OCI-LY3 (cell line): Measurements from ENCODE around the gene CAMTA2.

Source experiments
- H2AFZ ChIP-seq: fragments of 200-600, 300-600 bp; shearing (Covaris generic); 2 replicates; pipeline ENCODE4 v1.6.0; 2014; ENCODE audit warnings: antibody characterized with exemption, low read depth, low read length
- H3K27ac ChIP-seq: fragments of 200-600, 300-600 bp; sonication (generic); 2 replicates; pipeline ENCODE4 v1.5.1; 2014; ENCODE audit warnings: mild to moderate bottlenecking, low read length, moderate library complexity, mixed read lengths
- H3K27me3 ChIP-seq: fragments of 200-600, 300-600 bp; sonication (generic); 2 replicates; pipeline ENCODE4 v1.6.1; 2014; ENCODE audit warnings: low read depth, low read length, mixed read lengths
- H3K36me3 ChIP-seq: fragments of 200-600, 300-600 bp; sonication (generic); replicated peaks from 2 replicates; pipeline ENCODE3; 2014; ENCODE audit warnings: low read depth, low read length, mixed read lengths
- H3K4me1 ChIP-seq: fragments of 300-600, 200-600 bp; sonication (generic); 2 replicates; pipeline ENCODE4 v1.6.1; 2014; ENCODE audit warnings: low read length, mixed read lengths
- H3K4me2 ChIP-seq: fragments of 200-600, 300-600 bp; sonication (generic); 2 replicates; pipeline ENCODE4 v1.6.1; 2014; ENCODE audit warnings: low read length, mixed read lengths
- H3K4me3 ChIP-seq: fragments of 300-600, 200-600 bp; sonication (generic); 2 replicates; pipeline ENCODE4 v1.5.1; 2014; ENCODE audit warnings: antibody characterized with exemption, mild to moderate bottlenecking, low read length, moderate library complexity
- H3K79me2 ChIP-seq: fragments of 300-600, 200-600 bp; shearing (Covaris generic); 2 replicates; pipeline ENCODE4 v1.6.1; 2014; ENCODE audit warnings: mild to moderate bottlenecking, low read length, mixed read lengths
- H3K9ac ChIP-seq: fragments of 300-600, 200-600 bp; shearing (Covaris generic); 2 replicates; pipeline ENCODE4 v1.6.0; 2014; ENCODE audit warnings: mild to moderate bottlenecking, low read length, moderate library complexity
- H3K9me3 ChIP-seq: fragments of 200-600, 300-600 bp; shearing (Covaris generic); 2 replicates; pipeline ENCODE4 v1.6.1; 2014; ENCODE audit warnings: low read length, mixed read lengths; ENCODE audit not compliant: insufficient read depth
- H4K20me1 ChIP-seq: fragments of 200-600, 300-600 bp; sonication (generic); 2 replicates; pipeline ENCODE4 v1.6.1; 2016; ENCODE audit warnings: low read length, mixed read lengths; ENCODE audit not compliant: insufficient read depth
- EZH2phosphoT487 ChIP-seq: fragments of 200-600 bp; shearing (Covaris generic); IDR thresholded peaks from 2 replicates; pipeline ENCODE4 v1.6.1; 2018; ENCODE audit warnings: antibody characterized with exemption, mixed run types, low read depth
- TF ChIP-seq, protein P1 (sequence below): fragments of 200-600, 300-600 bp; sonication (generic); IDR thresholded peaks from 2 replicates; pipeline ENCODE4 v1.5.1; 2014; ENCODE audit warnings: antibody characterized with exemption, low read length, low read depth

Gene CAMTA2

GRCh38 chr17:4974115-4974670 lies 13.3 kb downstream of the CAMTA2 start:
- H3K27ac ChIP-seq, result no peak overlapping the region
- no peak for TF ChIP-seq EZH2phosphoT487
- TF ChIP-seq, protein P1, sequence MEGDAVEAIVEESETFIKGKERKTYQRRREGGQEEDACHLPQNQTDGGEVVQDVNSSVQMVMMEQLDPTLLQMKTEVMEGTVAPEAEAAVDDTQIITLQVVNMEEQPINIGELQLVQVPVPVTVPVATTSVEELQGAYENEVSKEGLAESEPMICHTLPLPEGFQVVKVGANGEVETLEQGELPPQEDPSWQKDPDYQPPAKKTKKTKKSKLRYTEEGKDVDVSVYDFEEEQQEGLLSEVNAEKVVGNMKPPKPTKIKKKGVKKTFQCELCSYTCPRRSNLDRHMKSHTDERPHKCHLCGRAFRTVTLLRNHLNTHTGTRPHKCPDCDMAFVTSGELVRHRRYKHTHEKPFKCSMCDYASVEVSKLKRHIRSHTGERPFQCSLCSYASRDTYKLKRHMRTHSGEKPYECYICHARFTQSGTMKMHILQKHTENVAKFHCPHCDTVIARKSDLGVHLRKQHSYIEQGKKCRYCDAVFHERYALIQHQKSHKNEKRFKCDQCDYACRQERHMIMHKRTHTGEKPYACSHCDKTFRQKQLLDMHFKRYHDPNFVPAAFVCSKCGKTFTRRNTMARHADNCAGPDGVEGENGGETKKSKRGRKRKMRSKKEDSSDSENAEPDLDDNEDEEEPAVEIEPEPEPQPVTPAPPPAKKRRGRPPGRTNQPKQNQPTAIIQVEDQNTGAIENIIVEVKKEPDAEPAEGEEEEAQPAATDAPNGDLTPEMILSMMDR, result no peak
- H3K4me2 ChIP-seq, result no peak overlapping the region
- no peaks in the 10 kb centered on the region for H3K27me3 ChIP-seq
- H3K79me2 ChIP-seq, result no peaks in the 10 kb centered on the region
- H3K4me3 ChIP-seq, result no peak overlapping the region
- H3K36me3 ChIP-seq, result peaks cover 17% of the 10 kb centered on the region
- no peak overlapping the region for H2AFZ ChIP-seq
- peaks cover 5% of the 10 kb centered on the region; the same call in 1 of the 2 replicates for H3K4me1 ChIP-seq
- no peaks in the 10 kb centered on the region for H4K20me1 ChIP-seq
- H3K9ac ChIP-seq, result no peak overlapping the region
- no peaks in the 10 kb centered on the region for H3K9me3 ChIP-seq

DNA sequence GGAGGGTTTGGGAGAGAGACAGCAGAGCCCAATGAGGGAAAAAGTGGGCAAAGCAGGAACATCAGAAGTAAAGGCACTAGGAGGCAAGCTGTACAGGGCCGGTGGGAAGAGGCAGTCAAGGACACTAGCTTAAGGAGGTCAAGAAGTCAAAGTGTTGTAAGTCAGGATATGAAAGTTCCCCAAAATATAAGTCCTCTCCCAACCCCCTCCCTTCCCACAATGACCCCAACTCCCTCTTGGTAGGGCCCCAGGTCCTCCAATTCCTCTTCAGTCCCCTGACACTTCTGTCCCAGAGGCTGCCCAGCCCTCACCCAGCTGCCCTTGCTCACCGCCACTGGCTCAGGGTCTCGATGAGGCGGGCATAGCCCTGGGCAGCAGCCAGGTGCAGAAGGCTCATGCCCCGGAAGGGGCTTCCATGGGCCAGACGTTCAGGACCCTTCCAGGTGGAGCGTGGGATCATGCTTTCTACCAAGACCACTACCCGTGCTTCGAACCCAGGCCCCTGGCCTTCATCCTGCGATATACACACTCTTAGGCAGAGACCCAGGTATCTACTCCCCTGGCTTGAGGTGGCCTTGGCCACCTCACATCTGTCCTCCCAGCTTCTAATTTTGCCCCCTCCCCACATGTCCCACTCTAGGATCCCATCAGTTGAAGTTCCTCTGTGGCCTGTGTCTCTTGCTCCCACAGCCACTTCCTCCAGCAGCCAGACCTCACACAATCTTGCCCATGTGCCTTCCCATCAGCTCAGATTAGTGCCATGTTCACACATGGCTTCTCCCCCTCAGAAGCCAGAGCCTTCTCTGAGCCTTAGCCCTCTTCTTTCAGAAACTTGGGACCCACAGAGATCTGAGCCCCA lies 14.0 kb downstream of the CAMTA2 start:
- Histone ChIP-seq H2AFZ (no peak overlapping the region), H3K4me2 (no peak overlapping the region), H3K4me1 (0 out of 2 replicates have a peak, but pooled peaks cover under 1% of the 10 kb centered on the region), H3K9ac (no peak overlapping the region), H3K4me3 (no peak overlapping the region), H3K79me2 (peaks cover 2% of the 10 kb centered on the region; the same call in 1 of the 2 replicates), H3K27ac (no peak overlapping the region), H3K9me3 (no peaks in the 10 kb centered on the region), H3K36me3 (peaks cover 20% of the 10 kb centered on the region), H3K27me3 (no peaks in the 10 kb centered on the region), H4K20me1 (no peaks in the 10 kb centered on the region)
- TF ChIP-seq, protein P1, result no peak
- no peak for TF ChIP-seq EZH2phosphoT487

DNA sequence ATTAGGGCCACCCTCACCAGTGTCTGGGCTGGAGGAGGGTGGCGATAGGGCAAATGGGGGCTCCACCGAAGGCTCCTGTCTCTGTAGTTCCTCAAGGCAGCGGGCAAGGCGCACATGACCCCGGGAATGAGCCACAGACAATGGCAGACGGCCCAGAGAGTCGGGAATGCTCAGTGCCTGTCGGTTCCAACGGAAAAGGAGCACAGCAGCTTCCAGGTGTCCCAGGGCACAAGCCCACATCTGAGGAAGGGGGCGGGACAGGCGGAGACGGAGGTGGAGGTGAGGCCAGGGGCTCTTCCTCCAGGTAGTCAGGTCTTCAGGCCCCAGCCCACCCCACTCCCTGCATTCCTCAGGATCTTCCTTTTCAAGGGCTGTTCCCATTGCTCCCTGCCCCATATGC lies 14.7 kb downstream of the CAMTA2 start:
- H3K4me3 ChIP-seq, result no peak overlapping the region
- 0 out of 2 replicates have a peak, but pooled peaks cover 4% of the 10 kb centered on the region for H3K4me1 ChIP-seq
- no peaks in the 10 kb centered on the region for H4K20me1 ChIP-seq
- peaks cover 8% of the 10 kb centered on the region for H3K79me2 ChIP-seq
- H3K4me2 ChIP-seq, result no peak overlapping the region
- H3K27ac ChIP-seq, result no peak overlapping the region
- H2AFZ ChIP-seq, result no peak overlapping the region
- H3K9ac ChIP-seq, result no peak overlapping the region
- H3K9me3 ChIP-seq, result no peaks in the 10 kb centered on the region
- TF ChIP-seq EZH2phosphoT487, result no peak
- TF ChIP-seq, protein P1, result no peak
- peaks cover 18% of the 10 kb centered on the region for H3K36me3 ChIP-seq
- H3K27me3 ChIP-seq, result no peaks in the 10 kb centered on the region

- peaks cover 15% of the 10 kb centered on the region for H3K36me3 ChIP-seq
Observed at GRCh38 chr17:4972322-4972721, 15.2 kb downstream of the CAMTA2 start.

More at GRCh38 chr17:4972322-4972721, 15.2 kb downstream of the CAMTA2 start:
- Histone ChIP-seq H3K79me2 (peaks cover 8% of the 10 kb centered on the region), H3K4me1 (0 out of 2 replicates have a peak, but pooled peaks cover 4% of the 10 kb centered on the region), H3K9me3 (no peaks in the 10 kb centered on the region), H3K4me2 (no peak overlapping the region), H3K27ac (no peak overlapping the region), H3K4me3 (no peak overlapping the region), H4K20me1 (no peaks in the 10 kb centered on the region), H2AFZ (no peak overlapping the region), H3K27me3 (no peaks in the 10 kb centered on the region), H3K9ac (no peak overlapping the region)
- no peak for TF ChIP-seq EZH2phosphoT487
- TF ChIP-seq, protein P1, result no peak
